Measurements from ENCODE around the gene MIDN.

The MIDN gene

DNA sequence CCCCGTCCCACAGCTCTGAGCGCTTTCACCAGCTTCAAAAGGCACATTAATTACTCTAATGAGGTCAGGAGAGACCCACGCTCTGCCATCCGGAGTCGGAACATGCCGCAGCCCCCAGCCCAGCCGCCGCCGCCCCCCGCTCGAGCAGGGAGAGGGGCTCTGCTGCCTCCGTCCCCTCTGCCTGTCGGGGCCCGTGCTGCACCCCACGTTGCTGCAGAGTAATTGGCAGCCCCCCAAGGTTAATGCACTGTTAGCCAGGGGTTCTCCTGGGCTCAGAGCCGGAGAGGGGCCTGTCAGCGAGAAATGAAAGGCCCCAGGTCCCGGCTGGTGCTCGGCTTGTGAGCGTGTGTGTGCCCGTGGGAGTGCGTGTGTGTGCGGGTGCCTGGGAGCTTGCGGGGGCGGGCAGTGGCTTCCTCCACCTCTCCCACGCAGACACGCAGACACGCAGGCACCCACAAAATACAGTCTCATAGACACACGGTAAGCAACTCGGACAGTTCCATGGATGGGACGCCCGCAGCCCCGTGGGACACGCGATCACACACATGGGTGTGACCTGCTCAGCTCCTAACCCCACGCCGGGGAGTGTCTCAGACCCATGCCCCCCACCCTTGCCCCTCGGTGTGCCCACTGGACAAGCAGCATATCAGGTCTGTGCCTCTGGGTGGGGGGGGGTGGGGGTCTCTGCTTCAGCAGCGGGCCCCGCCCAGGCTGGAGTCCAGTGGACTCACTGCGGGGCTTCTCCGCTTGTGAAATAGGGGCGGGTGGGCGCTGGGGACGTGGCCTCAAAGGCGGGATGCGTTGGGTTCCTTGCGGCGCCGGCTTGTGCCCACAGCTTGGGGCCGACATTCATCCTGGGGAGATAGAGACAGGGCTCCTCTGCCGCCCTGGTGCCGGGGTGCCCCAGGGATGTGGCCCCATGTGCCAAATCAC lies 32.5 kb downstream of the MIDN start:
- H3K18ac ChIP-seq (ENCODE audit: low read length): no peak overlapping the region
- H3K27ac ChIP-seq (replicated peaks; ENCODE audit: low read length): no peak overlapping the region
- H3K9ac ChIP-seq (ENCODE audit: low read depth, low read length, poor library complexity): no peak overlapping the region
- H3K4me1 ChIP-seq (ENCODE audit: control insufficient read depth in 2 of 2, insufficient read depth in 1 of 2, low read depth in 1 of 2, low read length in 2 of 2): peaks cover 9 to 25% of the 10 kb centered on the region in 2 donors
- peak overlapping the region; percentile 71 for H2BK5ac ChIP-seq (ENCODE audit: low read length)
- H3K27me3 ChIP-seq (ENCODE audit: control insufficient read depth in 3 of 3, insufficient read depth in 3 of 3, low read depth in 1 of 3, low read length in 3 of 3): peaks cover 0 to 11% (median 4%) of the 10 kb centered on the region in 3 experiments
- peak overlapping the region; percentile 67 for H2BK15ac ChIP-seq (ENCODE audit: low read length)
- H2AFZ ChIP-seq (ENCODE audit: low read length): no peak overlapping the region
- WGBS, 2 donors (ENCODE audit: extremely low coverage in 2 of 2, insufficient read length in 2 of 2, insufficient replicate concordance in 1 of 2): no CpG with 5 or more reads among the region's 53 CpGs
- H4K8ac ChIP-seq (ENCODE audit: low read depth, low read length): no peak overlapping the region
- H2AK5ac ChIP-seq (ENCODE audit: low read depth, low read length): peak overlapping the region; percentile 82
- H3K36me3 ChIP-seq (replicated peaks in 1 of 2; ENCODE audit: control insufficient read depth in 2 of 2, insufficient read depth in 2 of 2, low read length in 2 of 2): peaks cover 12 to 24% of the 10 kb centered on the region in 2 donors
- no peak overlapping the region for H3K4ac ChIP-seq (ENCODE audit: low read length)
- DNase-seq (ENCODE audit: low spot score): no peak
- no peak overlapping the region for H4K91ac ChIP-seq (ENCODE audit: low read depth, low read length, poor library complexity)
- H3K79me1 ChIP-seq (ENCODE audit: low read depth, low read length): peaks cover 6% of the 10 kb centered on the region
- H3K4me3 ChIP-seq (ENCODE audit: low read length in 2 of 2): no peak overlapping the region
- H3K14ac ChIP-seq (ENCODE audit: low read length): no peak overlapping the region
- peak overlapping the region; percentile 57 for H3K23ac ChIP-seq (ENCODE audit: low read depth, low read length, poor library complexity)
- H2BK12ac ChIP-seq (ENCODE audit: low read length): peak overlapping the region; percentile 73
- no peak overlapping the region for H3K4me2 ChIP-seq (ENCODE audit: insufficient read depth, low read length, poor library complexity, severe bottlenecking)
- no peak overlapping the region for H2BK120ac ChIP-seq (ENCODE audit: low read depth, low read length)
- H3K9me3 ChIP-seq (replicated peaks in 1 of 2; ENCODE audit: control insufficient read depth in 2 of 2, insufficient read depth in 1 of 2, low read depth in 1 of 2, low read length in 2 of 2): no peaks in the 10 kb centered on the region

DNA sequence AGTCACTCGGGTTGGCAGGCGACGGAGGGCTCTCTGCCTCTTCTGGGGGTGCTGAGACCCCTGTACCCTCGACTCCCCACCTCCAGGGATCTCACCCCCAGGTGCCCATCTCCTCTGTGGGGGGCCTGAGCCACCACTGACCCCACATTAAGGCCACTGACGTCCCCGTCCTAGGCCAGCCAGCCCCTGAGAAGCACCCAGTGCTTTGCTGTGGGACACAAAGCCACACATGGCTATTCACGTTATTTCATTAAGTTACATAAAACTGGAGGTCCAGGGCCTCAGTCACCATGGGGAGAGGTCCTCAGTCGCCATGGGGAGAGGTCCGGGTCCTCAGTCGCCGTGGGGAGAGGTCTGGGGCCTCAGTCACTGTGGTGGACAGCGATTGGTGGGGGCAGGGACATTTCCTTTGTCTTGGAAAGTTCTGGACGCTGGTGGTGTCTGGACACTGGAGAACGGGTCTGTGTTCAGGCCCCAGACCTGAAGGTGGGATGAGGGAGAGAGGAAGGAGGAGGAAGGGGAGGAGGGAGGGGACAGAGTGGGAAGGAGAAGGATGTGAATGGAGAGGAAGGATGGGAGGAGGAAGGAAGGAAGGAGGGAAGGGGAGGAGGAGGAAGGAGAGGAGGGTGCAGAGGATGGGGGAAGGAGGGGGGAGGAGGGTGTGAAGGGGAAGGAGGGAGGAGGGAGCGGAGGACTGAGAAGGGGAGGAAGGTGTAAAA lies 33.3 kb downstream of the MIDN start:
- no peak overlapping the region for H3K27ac ChIP-seq (replicated peaks; ENCODE audit: low read length)
- H3K14ac ChIP-seq (ENCODE audit: low read length): no peak overlapping the region
- peak overlapping the region; percentile 24 for H2BK5ac ChIP-seq (ENCODE audit: low read length)
- H2AK5ac ChIP-seq (ENCODE audit: low read depth, low read length): peak overlapping the region; percentile 70
- peaks cover 7 to 21% of the 10 kb centered on the region in 2 donors for H3K4me1 ChIP-seq (ENCODE audit: control insufficient read depth in 2 of 2, insufficient read depth in 1 of 2, low read depth in 1 of 2, low read length in 2 of 2)
- no peak for DNase-seq (ENCODE audit: low spot score)
- H2BK15ac ChIP-seq (ENCODE audit: low read length): peak overlapping the region; percentile 37
- H2BK12ac ChIP-seq (ENCODE audit: low read length): peak overlapping the region; percentile 63
- no peak overlapping the region for H2AFZ ChIP-seq (ENCODE audit: low read length)
- no peak overlapping the region for H3K9ac ChIP-seq (ENCODE audit: low read depth, low read length, poor library complexity)
- no peak overlapping the region for H3K18ac ChIP-seq (ENCODE audit: low read length)
- peaks cover 12 to 24% of the 10 kb centered on the region in 2 donors for H3K36me3 ChIP-seq (replicated peaks in 1 of 2; ENCODE audit: control insufficient read depth in 2 of 2, insufficient read depth in 2 of 2, low read length in 2 of 2)
- H3K4me2 ChIP-seq (ENCODE audit: insufficient read depth, low read length, poor library complexity, severe bottlenecking): no peak overlapping the region
- H3K23ac ChIP-seq (ENCODE audit: low read depth, low read length, poor library complexity): no peak overlapping the region
- H4K91ac ChIP-seq (ENCODE audit: low read depth, low read length, poor library complexity): no peak overlapping the region
- H4K8ac ChIP-seq (ENCODE audit: low read depth, low read length): no peak overlapping the region
- H3K9me3 ChIP-seq (replicated peaks in 1 of 2; ENCODE audit: control insufficient read depth in 2 of 2, insufficient read depth in 1 of 2, low read depth in 1 of 2, low read length in 2 of 2): no peaks in the 10 kb centered on the region
- H2BK120ac ChIP-seq (ENCODE audit: low read depth, low read length): no peak overlapping the region
- peaks cover 0 to 11% (median 4%) of the 10 kb centered on the region in 3 experiments for H3K27me3 ChIP-seq (ENCODE audit: control insufficient read depth in 3 of 3, insufficient read depth in 3 of 3, low read depth in 1 of 3, low read length in 3 of 3)
- WGBS, 2 donors (ENCODE audit: extremely low coverage in 2 of 2, insufficient read length in 2 of 2, insufficient replicate concordance in 1 of 2): 100% methylated on average over 1 of the region's 15 CpGs; no CpG with 5 or more reads in 1 of the 2 donors
- H3K4ac ChIP-seq (ENCODE audit: low read length): no peak overlapping the region
- peaks cover 8% of the 10 kb centered on the region for H3K79me1 ChIP-seq (ENCODE audit: low read depth, low read length)
- no peak overlapping the region for H3K4me3 ChIP-seq (ENCODE audit: low read length in 2 of 2)

DNA sequence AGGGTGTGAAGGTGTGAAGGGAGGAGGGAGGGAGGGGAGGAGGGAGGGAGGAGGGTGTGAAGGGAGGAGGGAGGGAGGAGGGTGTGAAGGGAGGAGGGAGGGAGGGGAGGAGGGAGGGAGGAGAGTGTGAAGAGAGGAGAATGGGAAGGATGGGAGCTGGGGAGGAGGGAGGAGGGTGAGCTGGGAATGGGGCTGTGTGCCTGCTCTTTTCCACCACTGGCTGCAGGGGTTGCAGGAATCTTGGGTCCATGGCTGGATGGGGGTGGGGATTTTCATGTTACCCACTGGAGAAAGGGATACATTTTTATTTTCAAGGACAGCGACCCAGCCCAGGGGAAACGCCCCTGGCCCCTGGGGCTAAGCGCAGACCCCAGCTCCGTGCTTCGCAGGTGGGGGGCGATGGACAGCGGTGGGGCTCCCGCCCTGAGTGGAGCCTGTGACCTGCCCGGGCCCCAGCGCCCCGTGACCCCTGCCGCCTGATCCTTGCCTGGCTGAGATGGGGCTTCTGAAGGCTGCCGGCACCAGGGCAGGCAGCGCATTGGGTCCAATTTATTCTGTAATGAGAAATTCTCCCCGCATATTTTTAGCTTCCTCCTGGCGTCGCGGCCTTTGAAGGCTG lies 34.3 kb downstream of the MIDN start:
- DNase-seq (ENCODE audit: low spot score): no peak
- no peak overlapping the region for H3K4me3 ChIP-seq (ENCODE audit: low read length in 2 of 2)
- H4K8ac ChIP-seq (ENCODE audit: low read depth, low read length): no peak overlapping the region
- H2BK15ac ChIP-seq (ENCODE audit: low read length): no peak overlapping the region
- no CpG with 5 or more reads among the region's 18 CpGs for WGBS, 2 donors (ENCODE audit: extremely low coverage in 2 of 2, insufficient read length in 2 of 2, insufficient replicate concordance in 1 of 2)
- H3K14ac ChIP-seq (ENCODE audit: low read length): peak overlapping the region; percentile 21
- H3K27ac ChIP-seq (replicated peaks; ENCODE audit: low read length): no peak overlapping the region
- H3K27me3 ChIP-seq (ENCODE audit: control insufficient read depth in 3 of 3, insufficient read depth in 3 of 3, low read depth in 1 of 3, low read length in 3 of 3): peaks cover 0 to 11% (median 4%) of the 10 kb centered on the region in 3 experiments
- no peak overlapping the region for H2BK5ac ChIP-seq (ENCODE audit: low read length)
- peaks cover 9 to 14% of the 10 kb centered on the region in 2 donors for H3K36me3 ChIP-seq (replicated peaks in 1 of 2; ENCODE audit: control insufficient read depth in 2 of 2, insufficient read depth in 2 of 2, low read length in 2 of 2)
- H2BK12ac ChIP-seq (ENCODE audit: low read length): no peak overlapping the region
- peak overlapping the region; percentile 84 for H2AK5ac ChIP-seq (ENCODE audit: low read depth, low read length)
- no peak overlapping the region for H2BK120ac ChIP-seq (ENCODE audit: low read depth, low read length)
- H3K18ac ChIP-seq (ENCODE audit: low read length): peak overlapping the region; percentile 64
- H3K79me1 ChIP-seq (ENCODE audit: low read depth, low read length): peaks cover 17% of the 10 kb centered on the region
- H2AFZ ChIP-seq (ENCODE audit: low read length): no peak overlapping the region
- H3K9ac ChIP-seq (ENCODE audit: low read depth, low read length, poor library complexity): no peak overlapping the region
- H4K91ac ChIP-seq (ENCODE audit: low read depth, low read length, poor library complexity): no peak overlapping the region
- no peak overlapping the region for H3K4ac ChIP-seq (ENCODE audit: low read length)
- H3K23ac ChIP-seq (ENCODE audit: low read depth, low read length, poor library complexity): peak overlapping the region; percentile 73
- H3K4me1 ChIP-seq (ENCODE audit: control insufficient read depth in 2 of 2, insufficient read depth in 1 of 2, low read depth in 1 of 2, low read length in 2 of 2): peaks cover 10 to 28% of the 10 kb centered on the region in 2 donors
- no peak overlapping the region for H3K4me2 ChIP-seq (ENCODE audit: insufficient read depth, low read length, poor library complexity, severe bottlenecking)
- no peaks in the 10 kb centered on the region for H3K9me3 ChIP-seq (replicated peaks in 1 of 2; ENCODE audit: control insufficient read depth in 2 of 2, insufficient read depth in 1 of 2, low read depth in 1 of 2, low read length in 2 of 2)

All from neuronal stem cell (in vitro differentiated cells).